Measurements from ENCODE around the gene KCNAB3. TPM values are rescaled to one million over a fixed set of nuclear protein-coding genes. Genes with fewer than 3 reads are reported as not detected.

The KCNAB3 gene
- total RNA-seq, 1 donor from 2014 or later = 2.6 TPM

DNA sequence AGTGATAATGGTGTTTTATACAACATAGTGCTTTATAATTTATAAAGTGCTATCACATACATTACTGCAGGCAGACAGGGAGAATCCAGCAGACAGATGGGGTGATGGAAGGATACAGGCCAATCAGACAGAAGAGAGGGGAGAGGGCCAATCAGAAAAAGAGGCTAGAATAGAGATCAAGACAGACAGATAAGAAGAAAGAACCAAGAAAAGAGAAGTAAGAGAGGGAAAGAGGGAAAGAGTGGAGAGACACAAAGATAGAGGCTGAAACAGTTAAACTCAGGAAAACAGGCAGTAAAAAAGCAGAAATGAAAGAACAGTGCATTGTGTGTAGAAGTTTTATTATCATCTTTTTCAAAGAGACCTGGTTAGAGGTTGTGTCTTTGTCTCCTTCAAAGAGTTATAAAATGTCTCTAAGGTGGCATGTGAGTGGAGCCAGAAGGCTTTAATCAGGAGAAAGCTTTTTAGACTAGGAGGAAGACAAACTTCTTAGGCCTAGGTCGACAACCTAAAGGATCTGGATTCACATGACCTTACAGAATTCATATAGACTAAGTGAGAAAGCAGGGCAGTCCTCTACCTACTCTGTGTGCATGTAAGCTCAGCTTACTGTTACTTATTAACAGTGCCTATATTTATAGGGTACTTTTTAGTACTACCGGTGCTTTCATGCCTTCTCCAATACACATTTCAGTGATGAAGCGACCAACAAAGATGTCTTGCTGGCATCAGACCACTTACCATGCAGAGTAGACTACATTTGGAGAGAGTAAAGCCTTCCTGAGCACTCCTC lies 49.4 kb downstream of the KCNAB3 start:
- Mint-ChIP-seq H3K27ac (ENCODE audit: unreplicated experiment) (no peak overlapping the region), H3K4me1 (ENCODE audit: unreplicated experiment) (peaks cover 2% of the 10 kb centered on the region), H3K4me3 (ENCODE audit: unreplicated experiment) (no peak overlapping the region), H3K9me3 (ENCODE audit: unreplicated experiment) (no peaks in the 10 kb centered on the region), H3K36me3 (ENCODE audit: unreplicated experiment) (peaks cover 7% of the 10 kb centered on the region), H3K27me3 (ENCODE audit: unreplicated experiment) (no peaks in the 10 kb centered on the region)
- no peak for DNase-seq (ENCODE audit: extremely low spot score, unreplicated experiment)
- TF ChIP-seq, protein P1, sequence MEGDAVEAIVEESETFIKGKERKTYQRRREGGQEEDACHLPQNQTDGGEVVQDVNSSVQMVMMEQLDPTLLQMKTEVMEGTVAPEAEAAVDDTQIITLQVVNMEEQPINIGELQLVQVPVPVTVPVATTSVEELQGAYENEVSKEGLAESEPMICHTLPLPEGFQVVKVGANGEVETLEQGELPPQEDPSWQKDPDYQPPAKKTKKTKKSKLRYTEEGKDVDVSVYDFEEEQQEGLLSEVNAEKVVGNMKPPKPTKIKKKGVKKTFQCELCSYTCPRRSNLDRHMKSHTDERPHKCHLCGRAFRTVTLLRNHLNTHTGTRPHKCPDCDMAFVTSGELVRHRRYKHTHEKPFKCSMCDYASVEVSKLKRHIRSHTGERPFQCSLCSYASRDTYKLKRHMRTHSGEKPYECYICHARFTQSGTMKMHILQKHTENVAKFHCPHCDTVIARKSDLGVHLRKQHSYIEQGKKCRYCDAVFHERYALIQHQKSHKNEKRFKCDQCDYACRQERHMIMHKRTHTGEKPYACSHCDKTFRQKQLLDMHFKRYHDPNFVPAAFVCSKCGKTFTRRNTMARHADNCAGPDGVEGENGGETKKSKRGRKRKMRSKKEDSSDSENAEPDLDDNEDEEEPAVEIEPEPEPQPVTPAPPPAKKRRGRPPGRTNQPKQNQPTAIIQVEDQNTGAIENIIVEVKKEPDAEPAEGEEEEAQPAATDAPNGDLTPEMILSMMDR (IDR thresholded peaks at IDR 0.05) = no peak

DNA sequence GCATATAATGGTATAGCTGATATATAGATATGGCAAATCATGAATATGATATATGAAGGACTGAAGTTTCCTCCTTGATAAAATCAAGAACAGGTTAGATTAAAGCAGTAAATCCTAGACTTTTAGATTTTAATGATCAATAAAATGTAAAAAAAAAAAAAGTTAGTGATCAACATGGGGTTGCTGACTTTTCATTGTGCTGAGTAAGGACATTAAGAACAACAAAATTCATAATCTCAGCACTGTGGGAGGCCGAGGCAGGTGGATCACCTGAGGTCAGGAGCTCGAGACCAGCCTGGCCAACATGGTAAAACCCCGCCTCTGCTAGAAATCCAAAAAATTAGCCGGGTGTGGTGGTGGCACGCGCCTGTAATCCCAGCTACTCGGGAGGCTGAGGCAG lies 51.4 kb downstream of the KCNAB3 start:
- H3K27ac Mint-ChIP-seq (ENCODE audit: unreplicated experiment) = no peak overlapping the region
- no peaks in the 10 kb centered on the region for H3K4me1 Mint-ChIP-seq (ENCODE audit: unreplicated experiment)
- TF ChIP-seq, protein P1 (IDR thresholded peaks at IDR 0.05) = no peak
- no peak for DNase-seq (ENCODE audit: extremely low spot score, unreplicated experiment)
- no peaks in the 10 kb centered on the region for H3K27me3 Mint-ChIP-seq (ENCODE audit: unreplicated experiment)
- H3K9me3 Mint-ChIP-seq (ENCODE audit: unreplicated experiment) = no peaks in the 10 kb centered on the region
- no peak overlapping the region for H3K4me3 Mint-ChIP-seq (ENCODE audit: unreplicated experiment)
- H3K36me3 Mint-ChIP-seq (ENCODE audit: unreplicated experiment) = peaks cover 22% of the 10 kb centered on the region

DNA sequence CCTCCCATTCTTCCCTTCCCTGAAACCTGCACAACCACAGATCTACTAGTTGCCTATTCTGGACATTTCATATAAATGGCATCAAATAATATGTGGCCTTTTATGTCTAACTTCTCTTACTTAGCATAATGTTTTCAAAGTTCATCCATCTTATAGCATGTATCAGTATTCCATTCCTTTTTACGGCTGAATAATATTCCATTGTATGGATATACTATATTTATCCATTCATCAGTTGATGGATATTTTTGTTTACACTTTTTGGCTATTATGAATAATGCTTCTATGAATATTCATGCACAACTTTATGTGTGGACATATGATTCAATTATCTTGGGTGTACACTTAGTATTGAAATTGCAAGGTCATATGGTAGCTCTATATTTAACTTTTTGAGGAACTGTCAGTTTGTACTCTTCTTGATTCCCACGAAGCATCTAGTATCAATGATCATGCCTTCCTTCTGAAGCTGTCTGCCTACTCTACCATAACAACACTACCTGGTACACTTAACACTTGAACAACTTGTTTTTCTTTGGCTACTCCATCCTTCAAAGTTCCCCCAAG lies 53.8 kb downstream of the KCNAB3 start:
- no peaks in the 10 kb centered on the region for H3K4me1 Mint-ChIP-seq (ENCODE audit: unreplicated experiment)
- H3K4me3 Mint-ChIP-seq (ENCODE audit: unreplicated experiment) = no peak overlapping the region
- peaks cover 23% of the 10 kb centered on the region for H3K36me3 Mint-ChIP-seq (ENCODE audit: unreplicated experiment)
- no peak for DNase-seq (ENCODE audit: extremely low spot score, unreplicated experiment)
- H3K27me3 Mint-ChIP-seq (ENCODE audit: unreplicated experiment) = no peaks in the 10 kb centered on the region
- TF ChIP-seq, protein P1 (IDR thresholded peaks at IDR 0.05) = no peak
- no peak overlapping the region for H3K27ac Mint-ChIP-seq (ENCODE audit: unreplicated experiment)
- H3K9me3 Mint-ChIP-seq (ENCODE audit: unreplicated experiment) = no peaks in the 10 kb centered on the region

DNA sequence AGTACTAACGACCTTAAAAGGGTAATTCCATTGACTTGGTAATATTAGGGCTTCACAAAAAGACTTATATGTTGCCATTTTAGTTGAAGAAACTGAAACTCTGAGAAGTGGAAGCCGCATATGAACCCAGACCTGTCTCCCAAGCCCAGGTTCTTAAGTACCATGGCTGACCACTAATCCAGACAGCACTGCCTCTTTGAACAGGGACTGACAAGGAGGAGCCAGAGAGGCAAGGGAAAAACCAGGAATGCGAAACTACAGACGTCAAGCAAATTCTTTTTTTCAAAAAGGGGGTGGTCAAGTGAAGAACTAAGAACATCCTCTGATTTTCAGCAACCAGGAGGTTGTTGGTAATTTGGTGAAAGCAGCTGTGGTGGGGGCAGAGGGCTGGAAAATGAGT lies 56.6 kb downstream of the KCNAB3 start:
- Mint-ChIP-seq H3K27ac (ENCODE audit: unreplicated experiment) (no peak overlapping the region), H3K27me3 (ENCODE audit: unreplicated experiment) (no peaks in the 10 kb centered on the region), H3K4me3 (ENCODE audit: unreplicated experiment) (no peak overlapping the region), H3K9me3 (ENCODE audit: unreplicated experiment) (no peaks in the 10 kb centered on the region), H3K4me1 (ENCODE audit: unreplicated experiment) (no peaks in the 10 kb centered on the region), H3K36me3 (ENCODE audit: unreplicated experiment) (peaks cover 23% of the 10 kb centered on the region)
- DNase-seq (ENCODE audit: extremely low spot score, unreplicated experiment) = no peak
- TF ChIP-seq, protein P1 (IDR thresholded peaks at IDR 0.05) = no peak

Other genes with a start within 250 kb of the KCNAB3 start
- 98.7 and 99.5 TPM in 2 replicates for gene TP53, start 242.4 kb downstream of the KCNAB3 start, total RNA-seq
- 11.8 and 13.4 TPM in 2 replicates for gene WRAP53, start 241.4 kb downstream of the KCNAB3 start, total RNA-seq
- gene EFNB3, start 224.7 kb downstream of the KCNAB3 start, total RNA-seq = 12.3 and 12.7 TPM in 2 replicates
- gene DNAH2, start 212.1 kb downstream of the KCNAB3 start, total RNA-seq = 0.03 and 0.05 TPM in 2 replicates
- gene KDM6B, start 95.6 kb downstream of the KCNAB3 start, total RNA-seq = 52.9 and 53.7 TPM in 2 replicates
- gene TMEM88, start 74.8 kb downstream of the KCNAB3 start, total RNA-seq = 3.4 TPM in 2 replicates
- 65.8 and 66.2 TPM in 2 replicates for gene NAA38, start 72.3 kb downstream of the KCNAB3 start, total RNA-seq
- gene CYB5D1, start 71.9 kb downstream of the KCNAB3 start, total RNA-seq = 8.5 and 10.2 TPM in 2 replicates
- 196 and 206 TPM in 2 replicates for gene CHD3, start 41.1 kb downstream of the KCNAB3 start, total RNA-seq
- 2.3 and 3.0 TPM in 2 replicates for gene RNF227, start 13.6 kb downstream of the KCNAB3 start, total RNA-seq
- 122 and 127 TPM in 2 replicates for gene TRAPPC1, start 2.1 kb upstream of the KCNAB3 start, total RNA-seq
- gene CNTROB, start 2.4 kb upstream of the KCNAB3 start, total RNA-seq = 30.2 and 30.9 TPM in 2 replicates
- gene GUCY2D, start 72.8 kb upstream of the KCNAB3 start, total RNA-seq = not detected in 2 replicates
- gene ALOX15B, start 109.2 kb upstream of the KCNAB3 start, total RNA-seq = not detected in 2 replicates
- gene ALOX12B, start 157.9 kb upstream of the KCNAB3 start, total RNA-seq = not detected in 2 replicates
- gene ALOXE3, start 188.7 kb upstream of the KCNAB3 start, total RNA-seq = not detected in 2 replicates
- 2.0 and 2.3 TPM in 2 replicates for gene HES7, start 194.2 kb upstream of the KCNAB3 start, total RNA-seq
- 106 and 173 TPM in 2 replicates for gene PER1, start 222.5 kb upstream of the KCNAB3 start, total RNA-seq
- 57.2 and 70.0 TPM in 2 replicates for gene VAMP2, start 233.1 kb upstream of the KCNAB3 start, total RNA-seq
- gene TMEM107, start 246.5 kb upstream of the KCNAB3 start, total RNA-seq = 8.4 and 10.5 TPM in 2 replicates